Measurements from ENCODE around the gene NDUFB10. TPM values are rescaled to one million over a fixed set of nuclear protein-coding genes. Genes with fewer than 3 reads are reported as not detected.
"Not testable (repeated sequence)": the region's sequence is repeated elsewhere in the genome, so short reads cannot be mapped to it uniquely, and the experiment has no call there.

Gene NDUFB10
- total RNA-seq, 1 experiment from 2014 or later = 241 TPM

DNA sequence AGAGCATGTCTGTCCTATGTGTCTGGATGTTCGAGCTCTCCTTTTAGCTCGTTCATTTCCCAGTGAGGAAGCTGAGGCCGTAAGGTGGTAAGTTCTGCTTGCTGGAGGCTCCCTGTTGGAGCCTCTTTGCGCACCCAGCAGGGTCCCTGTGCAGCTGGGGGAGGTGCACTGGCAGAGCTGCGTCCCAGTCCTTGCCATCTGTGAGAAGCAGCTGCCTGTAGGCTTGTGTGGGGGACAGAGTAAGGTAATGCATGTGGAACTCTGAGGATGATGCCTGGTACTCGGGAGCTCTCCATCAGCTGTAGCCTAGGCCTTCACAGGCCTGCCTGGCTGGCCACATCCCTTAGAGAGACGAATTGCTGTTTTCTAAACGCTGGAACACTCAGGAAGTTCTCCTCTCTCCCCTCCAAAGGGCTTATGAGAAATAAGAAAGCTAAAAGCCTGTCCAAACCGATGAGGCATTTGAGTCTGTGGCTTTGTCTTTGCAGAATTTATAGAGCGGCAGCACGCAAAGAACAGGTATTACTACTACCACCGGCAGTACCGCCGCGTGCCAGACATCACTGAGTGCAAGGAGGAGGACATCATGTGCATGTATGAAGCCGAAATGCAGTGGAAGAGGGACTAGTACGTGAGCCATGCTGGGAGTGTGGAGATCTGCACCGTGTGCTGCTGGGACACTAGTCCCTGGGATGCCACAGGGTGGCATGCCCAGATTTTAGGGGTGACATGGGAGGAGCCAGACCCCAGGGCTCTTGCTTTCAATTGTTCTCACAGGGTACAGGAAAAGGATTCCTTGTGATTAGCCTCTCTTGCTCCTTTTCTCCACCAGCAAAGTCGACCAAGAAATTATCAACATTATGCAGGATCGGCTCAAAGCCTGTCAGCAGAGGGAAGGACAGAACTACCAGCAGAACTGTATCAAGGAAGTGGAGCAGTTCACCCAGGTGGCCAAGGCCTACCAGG, 1.6 kb downstream of the NDUFB10 start:
- DNase-seq (ENCODE audit: low read depth, low spot score) = peak; percentile 55
- in situ Hi-C loops (cut with HindIII; ENCODE audit: low pct_unique_long_range_greater_than_20kb, low sequenced_read_pairs) = no loop called here

DNA sequence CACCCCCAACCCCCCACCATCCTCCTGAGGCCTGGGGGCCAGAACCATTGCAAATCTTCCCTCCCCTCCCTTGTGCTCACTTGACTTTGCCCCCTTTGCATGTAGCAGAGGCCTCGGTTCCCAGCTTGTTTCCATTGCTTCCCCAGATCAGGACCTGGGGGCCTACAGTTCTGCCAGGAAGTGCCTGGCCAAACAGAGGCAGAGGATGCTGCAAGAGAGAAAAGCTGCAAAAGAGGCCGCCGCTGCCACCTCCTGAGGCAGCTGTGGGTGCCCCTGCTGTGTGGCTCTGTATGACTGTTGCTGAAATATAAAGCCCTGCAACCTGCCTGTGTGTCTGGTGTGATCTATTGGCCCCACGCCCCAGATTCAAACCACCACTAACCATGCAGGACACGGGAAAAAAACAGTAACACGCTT, 2.3 kb downstream of the NDUFB10 start:
- peak; percentile 19 for DNase-seq (ENCODE audit: low read depth, low spot score)
- in situ Hi-C loops (cut with HindIII; ENCODE audit: low pct_unique_long_range_greater_than_20kb, low sequenced_read_pairs) = no loop called here

DNA sequence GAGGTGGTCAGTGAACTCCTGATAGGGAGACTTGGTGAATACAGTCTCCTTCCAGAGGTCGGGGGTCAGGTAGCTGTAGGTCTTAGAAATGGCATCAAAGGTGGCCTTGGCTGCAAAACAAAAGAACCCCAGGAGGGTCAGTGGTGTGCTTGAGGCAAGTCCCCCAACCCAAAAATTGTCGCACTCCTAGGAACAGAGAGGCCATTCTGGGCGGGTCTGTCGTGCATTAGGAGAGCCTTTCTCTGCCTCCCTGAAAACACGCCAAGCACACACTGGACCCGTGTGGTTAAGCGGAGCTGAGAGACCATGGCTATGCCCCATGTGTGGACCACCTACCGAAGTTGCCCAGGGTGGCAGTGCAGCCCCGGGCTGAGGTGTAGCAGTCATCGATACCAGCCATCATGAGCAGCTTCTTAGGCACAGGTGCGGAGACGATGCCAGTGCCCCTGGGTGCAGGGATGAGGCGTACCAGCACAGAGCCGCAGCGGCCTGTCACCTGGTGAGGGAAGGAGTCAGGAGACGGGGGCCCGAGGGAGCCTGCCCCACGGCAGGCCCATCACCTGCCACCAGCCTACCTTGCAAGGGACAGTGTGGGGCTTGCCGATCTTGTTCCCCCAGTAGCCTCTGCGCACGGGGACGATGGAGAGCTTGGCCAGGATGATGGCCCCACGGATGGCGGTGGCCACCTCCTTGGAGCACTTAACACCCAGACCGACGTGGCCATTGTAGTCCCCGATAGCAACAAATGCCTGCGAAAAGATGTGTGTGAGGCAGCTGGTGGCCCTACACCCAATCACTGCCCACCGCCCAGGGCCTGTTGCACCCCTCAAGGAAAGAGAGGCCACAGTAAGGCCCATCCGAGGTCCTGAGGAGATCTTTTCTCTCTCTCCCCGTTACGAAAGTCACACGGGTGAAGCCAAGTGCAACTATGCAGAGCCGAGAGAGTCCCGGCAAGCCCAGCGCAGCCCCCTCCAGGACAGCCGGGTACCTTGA, 3.1 kb downstream of the NDUFB10 start:
- DNase-seq (ENCODE audit: low read depth, low spot score); in situ Hi-C loops (cut with HindIII; ENCODE audit: low pct_unique_long_range_greater_than_20kb, low sequenced_read_pairs): not testable (repeated sequence)

DNA sequence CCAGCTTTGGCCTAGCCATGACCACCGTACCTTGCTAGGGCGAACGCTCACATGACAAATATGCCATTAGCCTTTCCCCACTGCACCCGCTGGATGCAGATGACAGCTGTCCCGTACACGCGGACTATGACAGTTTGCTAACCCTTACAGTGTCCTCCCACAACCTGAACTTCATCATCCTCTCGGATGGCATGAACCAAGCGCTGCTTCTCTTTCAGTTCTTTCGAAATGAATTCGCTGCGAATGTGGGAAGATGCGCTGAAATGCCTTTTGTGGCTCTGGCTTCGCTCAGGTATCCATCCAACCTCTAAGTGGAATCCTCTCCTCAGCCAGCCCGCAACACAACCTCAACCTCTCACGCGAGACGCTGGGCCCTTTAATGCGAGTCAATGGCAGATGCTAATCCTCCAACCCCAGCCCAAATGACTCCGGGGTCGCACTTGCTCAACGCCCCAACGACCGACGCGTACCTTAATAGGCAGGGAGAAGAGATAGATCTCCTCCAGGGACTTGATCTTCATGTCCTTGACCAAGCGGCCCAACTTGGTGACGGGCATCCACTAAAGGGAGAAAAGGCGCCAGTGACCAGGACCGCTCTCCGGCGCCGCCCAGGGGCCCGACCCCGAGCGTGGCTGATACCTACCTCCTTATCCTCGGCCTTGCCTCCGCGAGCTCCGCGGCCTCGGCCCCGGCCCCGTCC, 4.6 kb downstream of the NDUFB10 start:
- DNase-seq (ENCODE audit: low read depth, low spot score) = peak; percentile 37
- in situ Hi-C loops (cut with HindIII; ENCODE audit: low pct_unique_long_range_greater_than_20kb, low sequenced_read_pairs) = no loop called here

DNA sequence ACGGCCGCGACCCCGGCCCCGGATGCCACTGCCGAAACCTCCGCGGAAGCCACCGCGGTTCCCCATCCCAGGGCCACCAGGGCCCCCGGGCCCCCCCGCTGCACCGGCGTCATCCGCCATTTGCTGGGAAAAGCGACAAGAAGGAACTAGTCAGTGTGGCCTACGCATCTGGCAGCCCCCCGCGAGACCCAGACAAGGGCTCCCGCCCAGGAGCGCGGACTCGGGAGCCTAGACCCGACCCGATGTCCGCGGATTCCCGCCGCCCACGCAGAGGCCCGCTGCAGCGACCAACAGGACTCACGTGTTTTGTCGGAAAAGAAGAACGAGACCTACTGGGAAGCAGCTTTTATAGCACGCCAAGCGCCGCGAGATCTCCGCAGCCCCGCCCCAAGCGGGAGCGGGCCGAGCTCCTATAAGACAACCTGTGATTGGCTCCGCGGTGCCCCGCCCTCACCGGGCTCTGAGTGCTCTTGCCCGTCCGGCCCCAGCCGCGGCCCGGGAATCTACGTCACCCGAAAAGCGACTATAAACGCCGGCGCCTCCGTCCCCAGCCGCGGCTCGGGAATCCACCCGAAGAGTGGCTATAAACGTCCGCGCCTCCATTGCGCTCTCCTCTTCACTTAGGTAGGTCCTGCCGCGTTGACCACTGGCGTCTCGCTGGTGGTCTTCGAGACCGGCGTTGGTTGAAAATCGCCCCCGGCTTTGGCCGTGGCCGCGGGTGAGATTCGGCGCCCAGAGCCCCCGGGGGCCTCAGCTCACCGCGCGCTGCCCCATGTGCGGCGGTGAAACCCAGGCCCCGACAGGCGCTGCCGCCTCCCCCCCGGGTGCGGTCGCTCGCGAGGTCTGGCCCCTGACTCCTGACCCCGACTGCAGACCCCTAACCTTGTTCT, 5.4 kb downstream of the NDUFB10 start, which contains the start of gene RPS2:
Gene RPS2, minus strand, starts transcription at position 321 of the 890 bp plus-strand sequence. Its CDS starts 201 bp downstream, at position 120.
- in situ Hi-C loops (cut with HindIII; ENCODE audit: low pct_unique_long_range_greater_than_20kb, low sequenced_read_pairs) = no loop called here
- DNase-seq (ENCODE audit: low read depth, low spot score) = peak; percentile 97

DNA sequence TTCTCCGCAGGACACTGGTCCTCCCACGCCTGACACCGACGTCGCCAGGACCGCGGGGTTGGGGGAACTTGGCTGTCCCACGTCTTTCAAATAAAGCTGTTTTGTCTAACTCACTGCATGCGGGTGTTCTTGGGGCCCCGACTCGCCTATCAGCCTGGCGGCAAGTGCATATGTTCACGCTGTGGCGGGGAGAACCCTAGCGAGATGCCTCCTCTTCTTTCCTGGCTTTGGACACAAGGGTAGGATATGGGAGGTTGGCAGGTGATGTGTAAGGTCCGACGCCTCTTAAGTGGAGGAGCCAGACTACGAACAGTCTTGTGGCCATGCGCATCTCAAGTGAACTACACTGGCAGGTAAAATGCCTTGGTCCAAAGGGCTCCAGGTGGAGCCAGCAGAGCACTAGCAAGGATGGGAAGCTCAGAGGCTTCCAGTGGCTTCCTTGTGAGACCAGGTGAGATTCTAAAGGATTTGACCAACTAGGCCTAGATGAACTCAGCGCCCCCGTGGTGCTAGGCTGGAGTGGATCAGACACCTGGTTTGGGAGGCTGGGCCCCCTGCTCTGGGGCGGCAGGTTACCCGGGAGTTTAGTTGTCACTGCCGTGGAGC, 6.2 kb downstream of the NDUFB10 start:
- DNase-seq (ENCODE audit: low read depth, low spot score) = no peak
- in situ Hi-C loops (cut with HindIII; ENCODE audit: low pct_unique_long_range_greater_than_20kb, low sequenced_read_pairs) = no loop called here

DNA sequence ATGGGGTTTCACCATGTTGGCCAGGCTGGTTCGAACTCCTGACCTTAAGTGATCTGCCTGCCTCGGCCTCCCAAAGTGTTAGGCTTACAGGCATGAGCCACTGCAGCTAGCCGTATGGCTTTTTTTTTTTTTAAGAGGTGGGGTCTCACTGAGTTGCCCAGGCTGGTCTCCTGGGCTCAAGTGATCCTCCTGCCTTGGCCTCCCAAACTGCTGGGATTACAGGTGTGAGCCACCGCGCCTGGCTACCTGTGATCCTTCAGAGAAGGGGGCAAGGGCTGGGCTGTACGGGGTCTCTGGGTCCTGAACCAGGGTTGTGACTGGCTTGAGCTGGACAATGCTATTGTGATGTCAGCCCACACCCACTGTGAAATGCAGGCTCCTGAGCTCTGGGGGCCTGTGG, 7.1 kb downstream of the NDUFB10 start, which contains the start of gene RNF151:
Gene RNF151, plus strand, starts transcription at position 397 of the 400 bp plus-strand sequence. CDS start 26 bp downstream, outside the sequence.
- DNase-seq (ENCODE audit: low read depth, low spot score) = no peak
- in situ Hi-C loops (cut with HindIII; ENCODE audit: low pct_unique_long_range_greater_than_20kb, low sequenced_read_pairs) = no loop called here

DNA sequence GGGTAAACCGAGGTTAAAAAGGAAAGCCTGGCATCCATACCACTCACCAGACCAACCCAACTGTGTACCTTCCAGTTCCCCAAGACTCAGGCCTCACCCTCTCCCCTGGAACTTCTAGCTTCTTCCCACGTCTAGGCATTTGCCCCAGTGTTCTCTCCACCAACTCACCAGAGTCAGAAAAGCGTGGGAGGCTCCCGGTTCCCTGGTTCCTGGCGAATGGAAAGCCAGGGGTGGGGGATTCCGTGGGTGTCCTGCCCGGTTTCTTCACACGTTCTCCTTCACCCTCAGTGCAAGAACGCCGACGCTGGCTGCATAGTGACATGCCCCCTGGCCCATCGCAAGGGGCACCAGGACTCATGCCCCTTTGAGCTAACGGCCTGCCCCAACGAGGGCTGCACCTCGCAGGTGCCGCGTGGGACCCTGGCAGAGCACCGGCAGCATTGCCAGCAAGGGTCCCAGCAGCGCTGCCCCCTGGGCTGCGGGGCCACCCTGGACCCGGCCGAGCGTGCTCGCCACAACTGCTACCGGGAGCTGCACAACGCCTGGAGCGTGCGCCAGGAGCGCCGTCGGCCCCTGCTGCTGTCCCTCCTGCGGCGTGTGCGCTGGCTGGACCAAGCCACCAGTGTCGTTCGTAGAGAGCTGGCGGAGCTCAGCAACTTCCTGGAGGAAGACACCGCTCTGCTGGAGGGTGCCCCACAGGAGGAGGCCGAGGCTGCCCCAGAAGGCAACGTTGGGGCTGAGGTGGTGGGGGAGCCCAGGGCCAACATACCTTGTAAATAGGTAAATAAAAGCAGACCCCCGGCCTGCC, 9.0 kb downstream of the NDUFB10 start:
- in situ Hi-C loops (cut with HindIII; ENCODE audit: low pct_unique_long_range_greater_than_20kb, low sequenced_read_pairs) = no loop called here
- no peak for DNase-seq (ENCODE audit: low read depth, low spot score)

DNA sequence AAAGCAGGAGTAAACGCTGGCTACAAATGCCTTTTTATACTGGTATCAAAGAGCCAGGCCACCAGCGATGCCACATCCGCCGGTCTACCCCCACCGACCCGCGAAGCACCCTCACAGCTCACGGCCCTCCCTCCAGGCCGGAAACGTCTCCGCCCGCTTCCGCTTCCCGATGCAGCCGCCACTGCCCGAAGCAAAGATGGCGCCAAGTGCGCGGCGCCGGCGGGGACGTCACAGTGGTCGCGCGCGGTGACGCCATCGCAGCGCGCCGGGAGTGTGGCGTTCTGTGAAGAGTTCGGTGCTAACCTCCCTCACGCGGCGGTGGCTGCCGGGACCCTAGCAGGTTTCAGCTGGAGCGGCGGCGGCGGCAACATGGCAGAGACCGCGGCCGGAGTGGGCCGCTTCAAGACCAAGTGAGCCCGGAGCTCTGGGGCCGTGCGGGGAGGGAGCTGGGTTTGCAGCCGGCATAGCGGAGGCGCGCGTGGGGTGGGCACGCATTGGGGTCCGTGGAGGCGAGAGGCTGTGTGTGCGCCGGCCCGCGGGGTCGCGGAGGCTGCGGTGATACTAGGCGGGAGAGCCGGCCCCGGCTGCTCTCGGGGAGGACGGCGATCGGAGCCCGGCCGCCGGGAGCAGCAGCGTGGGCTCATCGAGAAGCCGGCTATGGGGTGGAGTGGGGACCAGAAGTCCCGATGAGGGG, 12.6 kb downstream of the NDUFB10 start, which contains the start of gene TBL3:
Gene TBL3, plus strand, starts transcription at position 258 of the 694 bp plus-strand sequence. Its CDS starts 112 bp downstream, at position 370.
- in situ Hi-C loops (cut with HindIII; ENCODE audit: low pct_unique_long_range_greater_than_20kb, low sequenced_read_pairs) = no loop called here
- peak; percentile 91 for DNase-seq (ENCODE audit: low read depth, low spot score)

DNA sequence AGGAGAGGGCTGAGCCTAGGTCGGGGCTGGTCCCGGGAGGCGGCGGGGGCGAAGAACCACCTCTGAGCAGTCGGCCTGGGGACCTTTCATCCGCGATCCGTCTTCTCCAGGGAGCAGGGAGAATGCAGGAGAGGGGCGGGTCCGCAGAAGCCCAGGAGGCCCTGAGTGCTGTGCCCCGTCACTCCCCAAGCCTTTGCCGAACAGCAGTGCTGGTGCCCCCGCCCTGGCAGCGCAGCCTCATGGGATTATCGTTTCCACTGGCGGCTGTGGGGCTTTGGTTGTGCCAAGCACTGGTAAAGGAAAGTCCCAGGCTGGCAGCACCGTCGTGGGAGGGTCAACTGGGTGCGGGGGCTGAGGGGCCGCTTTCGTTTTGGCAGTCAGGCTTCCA, 13.1 kb downstream of the NDUFB10 start:
- DNase-seq (ENCODE audit: low read depth, low spot score) = peak; percentile 20
- in situ Hi-C loops (cut with HindIII; ENCODE audit: low pct_unique_long_range_greater_than_20kb, low sequenced_read_pairs) = no loop called here

DNA sequence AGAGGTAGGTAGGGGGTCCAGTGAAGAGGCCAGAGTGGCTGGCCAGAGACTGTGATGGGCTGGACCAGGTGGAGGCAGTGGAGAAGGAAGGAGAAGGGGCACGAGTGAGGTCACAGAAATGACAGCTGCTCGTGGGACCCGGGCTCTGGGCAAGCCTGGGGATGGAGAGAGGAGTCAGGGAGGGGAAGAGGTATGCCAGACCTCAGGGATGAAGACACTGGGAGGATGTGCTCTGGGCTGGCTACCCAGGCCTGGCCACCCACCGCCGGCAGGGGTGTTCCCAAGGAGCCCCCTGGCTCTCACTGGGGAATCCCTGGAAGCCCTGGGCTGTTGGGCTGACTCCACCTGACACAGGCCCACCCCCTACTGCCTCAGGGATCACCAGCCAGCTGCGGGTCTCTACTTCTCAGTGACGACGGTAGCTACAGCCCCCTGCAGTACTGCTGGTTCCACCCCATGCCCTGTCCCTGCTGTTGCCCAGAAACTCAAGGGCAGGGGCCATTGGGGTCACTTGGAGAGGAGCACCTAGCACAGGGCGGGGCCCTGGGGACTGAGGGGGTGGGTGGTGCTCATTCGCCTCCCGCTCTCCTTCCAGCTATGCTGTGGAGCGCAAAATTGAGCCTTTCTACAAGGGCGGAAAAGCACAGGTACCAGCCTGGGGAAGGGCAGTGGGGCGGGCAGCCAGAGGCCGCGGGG, 14.3 kb downstream of the NDUFB10 start:
- in situ Hi-C loops (cut with HindIII; ENCODE audit: low pct_unique_long_range_greater_than_20kb, low sequenced_read_pairs) = no loop called here
- no peak for DNase-seq (ENCODE audit: low read depth, low spot score)

DNA sequence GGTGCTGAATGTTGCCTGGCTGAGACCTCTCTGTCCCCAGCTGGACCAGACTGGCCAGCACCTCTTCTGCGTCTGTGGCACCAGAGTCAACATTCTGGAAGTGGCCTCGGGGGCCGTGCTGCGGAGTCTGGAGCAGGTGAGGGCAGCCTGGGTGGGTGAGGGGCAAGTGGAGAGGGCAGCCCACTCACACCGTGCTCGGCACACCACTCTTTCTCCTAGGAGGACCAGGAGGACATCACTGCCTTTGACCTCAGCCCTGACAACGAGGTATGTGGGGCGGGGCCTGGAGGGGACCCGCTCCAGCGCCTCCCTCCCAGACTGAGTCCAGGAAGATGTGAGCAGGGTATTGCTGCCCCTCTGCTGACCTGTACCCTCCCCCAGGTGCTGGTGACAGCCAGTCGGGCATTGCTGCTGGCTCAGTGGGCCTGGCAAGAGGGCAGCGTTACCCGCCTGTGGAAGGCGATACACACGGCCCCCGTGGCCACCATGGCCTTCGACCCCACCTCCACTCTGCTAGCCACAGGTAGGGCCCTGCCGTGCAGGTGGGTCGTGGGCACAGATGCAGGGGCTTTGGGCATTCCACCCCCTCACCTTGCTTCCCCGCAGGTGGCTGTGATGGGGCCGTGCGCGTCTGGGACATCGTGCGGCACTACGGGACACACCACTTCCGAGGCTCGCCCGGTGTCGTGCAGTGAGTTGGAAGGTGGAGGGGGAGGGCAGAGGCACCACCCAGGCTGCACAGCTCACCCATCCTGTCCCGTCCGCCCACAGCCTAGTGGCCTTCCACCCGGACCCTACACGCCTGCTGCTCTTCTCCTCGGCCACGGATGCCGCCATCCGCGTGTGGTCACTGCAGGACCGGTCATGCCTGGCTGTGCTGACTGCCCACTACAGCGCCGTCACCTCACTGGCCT, 15.1 kb downstream of the NDUFB10 start:
- DNase-seq (ENCODE audit: low read depth, low spot score) = no peak
- in situ Hi-C loops (cut with HindIII; ENCODE audit: low pct_unique_long_range_greater_than_20kb, low sequenced_read_pairs) = no loop called here
